Stimulated activated CD8-positive, alpha-beta memory T cell treated with anti-CD3 and anti-CD28 coated beads, Interleukin-4, amount 100 ng/mL, for 1 hour (primary cell): Measurements from ENCODE around the gene CDPF1.
"Not testable (repeated sequence)": the region's sequence is repeated elsewhere in the genome, so short reads cannot be mapped to it uniquely, and the experiment has no call there.

Experiments used
- DNase-seq, 2 donors: peaks; one replicate each; pipeline ENCODE4 v3.0.0-alpha.2; 2020; ENCODE audit warnings: low read depth in 2 of 2, low spot score in 1 of 2

The CDPF1 gene

DNA sequence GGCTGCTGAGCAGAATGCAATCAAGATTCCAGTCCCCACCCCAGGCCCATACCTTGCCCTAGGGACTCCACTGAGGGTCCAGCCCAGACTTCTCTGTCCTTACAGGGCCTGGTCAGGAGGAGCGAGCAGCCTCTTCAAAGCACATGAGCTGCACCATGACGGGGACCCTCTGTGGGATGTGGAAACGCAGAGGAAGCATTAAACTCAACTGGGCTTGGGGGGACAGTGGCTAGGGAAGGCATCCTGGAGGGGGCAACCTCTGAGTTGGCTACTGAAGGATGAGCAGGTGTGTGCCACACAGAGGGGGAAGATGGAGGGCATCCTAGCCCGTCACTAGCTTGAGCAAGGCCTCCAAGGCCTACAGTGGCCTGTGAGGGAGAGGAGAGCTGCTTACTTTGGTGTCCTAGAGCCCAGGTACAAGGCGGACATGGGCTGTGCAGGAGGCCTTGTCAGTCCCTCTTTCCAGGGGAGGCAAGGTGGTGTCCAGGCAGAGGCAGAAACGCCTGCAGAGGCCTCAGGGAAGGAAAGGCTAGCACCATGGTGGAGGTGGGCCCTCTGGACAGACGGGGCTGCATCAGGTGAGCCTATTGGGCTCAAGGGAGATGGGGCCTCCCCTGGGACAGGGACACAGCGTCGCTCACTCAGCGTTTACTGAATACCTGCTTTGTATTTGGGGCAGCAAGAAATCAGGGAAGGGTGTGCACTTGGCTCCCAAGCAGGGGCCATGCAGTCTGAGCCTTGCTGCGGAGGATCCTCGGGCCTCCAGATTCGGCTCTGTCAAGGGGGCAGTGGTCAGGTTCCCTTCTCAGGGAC, 32.0 kb upstream of the CDPF1 start:
- DNase-seq = no peak

DNA sequence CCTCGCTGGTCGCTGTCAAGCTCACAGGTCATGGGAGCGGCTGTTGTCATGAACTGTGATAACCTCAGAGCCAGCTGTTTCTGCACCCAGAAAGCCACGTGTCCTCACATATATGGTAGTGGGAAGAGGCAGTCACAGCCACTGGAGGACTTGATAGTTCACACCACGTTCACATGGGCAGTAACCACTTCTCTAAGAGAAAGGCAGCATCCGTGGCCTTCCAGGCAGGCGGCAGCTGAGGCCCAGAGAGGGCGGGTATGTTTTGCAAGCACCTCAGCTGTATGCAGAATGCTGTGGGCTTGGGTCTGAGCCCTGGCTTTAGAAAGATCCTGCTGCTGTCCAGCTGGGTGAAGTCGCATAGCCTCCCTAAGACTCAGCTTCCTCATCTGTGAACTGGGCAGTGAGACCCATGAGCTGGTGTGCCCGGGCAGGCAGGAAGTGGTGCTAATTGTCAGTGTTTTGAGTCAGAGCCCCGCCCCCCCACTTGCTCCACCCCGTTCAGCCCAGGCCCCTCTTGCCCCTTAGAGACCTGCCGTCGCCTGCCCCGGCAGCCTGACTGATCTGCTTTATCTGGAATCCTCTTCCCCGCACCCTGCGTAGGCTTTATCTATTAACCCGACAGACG, 31.0 kb upstream of the CDPF1 start:
- no peak for DNase-seq

DNA sequence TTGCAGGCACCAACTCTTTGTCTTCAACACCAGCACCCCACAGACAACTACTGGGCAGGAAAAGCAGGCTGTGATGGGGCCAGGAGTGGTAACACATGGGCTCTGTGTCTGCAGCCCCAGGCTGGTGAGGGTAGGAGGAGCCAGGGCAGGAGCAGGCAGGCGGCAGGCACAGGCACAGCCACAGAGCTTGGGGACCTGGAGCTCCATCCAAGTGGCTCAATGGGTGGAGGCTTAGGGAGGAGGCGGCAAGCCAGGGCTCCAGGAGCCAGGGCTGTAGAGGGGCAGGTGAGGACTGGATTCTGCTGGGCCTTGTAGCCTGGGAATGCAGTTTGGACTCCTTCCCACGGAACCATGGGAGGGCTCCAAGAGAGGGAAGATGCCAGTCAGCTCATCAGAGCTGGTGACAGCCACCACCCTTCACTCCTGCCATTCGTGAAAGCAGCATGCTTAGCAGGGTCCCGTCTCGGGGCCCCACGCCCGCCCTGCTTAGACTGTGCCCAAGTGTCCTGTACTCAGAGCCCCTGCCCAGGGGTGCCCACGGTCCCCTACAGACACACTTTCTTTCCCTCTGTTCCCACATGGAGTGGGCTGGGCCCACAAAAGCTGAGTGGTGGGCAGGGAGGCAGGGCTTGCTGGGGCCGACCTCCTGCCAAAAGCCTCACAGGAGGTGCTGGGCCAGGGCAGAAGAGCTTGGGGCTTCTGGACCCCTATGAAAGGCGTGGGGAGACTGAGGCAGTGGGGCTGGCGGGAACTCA, 30.1 kb upstream of the CDPF1 start:
- DNase-seq = no peak

DNA sequence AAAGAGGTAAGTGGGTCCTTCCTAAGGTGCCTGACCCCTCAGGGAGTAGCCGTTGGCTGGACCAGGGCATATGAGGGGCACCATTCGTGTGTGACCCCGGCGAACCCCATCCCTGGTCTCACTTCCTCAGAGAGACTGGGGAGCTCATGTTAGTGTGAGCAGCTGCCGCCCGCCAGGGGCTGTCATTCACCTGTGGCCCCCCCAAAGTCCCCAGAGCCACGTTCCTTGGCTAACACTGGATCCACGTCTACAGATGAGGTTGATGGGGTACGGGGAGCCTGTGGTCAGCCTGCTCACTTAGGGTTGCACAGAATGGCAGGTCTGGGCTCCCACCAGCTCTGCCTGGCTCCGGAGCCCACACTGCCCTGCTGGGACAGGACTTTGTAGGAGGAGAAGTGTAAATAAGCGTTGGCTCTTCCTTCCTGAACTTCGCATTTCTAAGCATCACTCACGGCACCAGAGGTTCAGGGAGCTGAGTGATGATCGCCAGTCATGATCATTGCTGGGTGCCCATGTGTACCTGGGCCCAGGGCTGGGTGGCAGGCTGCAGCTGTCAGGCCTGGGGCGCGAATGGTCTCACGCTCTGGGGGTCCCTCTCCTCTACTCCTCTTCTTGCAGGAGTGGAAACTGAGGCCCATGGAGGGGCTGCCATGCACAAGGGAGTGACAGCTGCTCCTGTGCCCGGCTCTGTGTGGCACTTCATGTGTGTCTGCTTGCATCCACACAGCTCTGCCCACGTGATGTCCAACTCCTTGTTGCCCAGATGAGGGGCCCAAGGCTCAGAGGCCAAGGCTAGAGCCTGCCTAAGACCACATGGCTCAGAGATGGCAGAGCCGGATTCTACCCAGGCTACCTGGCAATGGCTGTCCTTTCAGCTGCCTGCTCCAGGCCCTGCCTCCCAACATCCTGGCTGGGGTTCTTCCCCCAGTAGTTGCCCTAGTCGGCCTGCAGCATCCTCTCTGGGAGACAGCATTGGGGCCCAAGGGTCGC, 28.9 kb upstream of the CDPF1 start:
- no peak for DNase-seq

DNA sequence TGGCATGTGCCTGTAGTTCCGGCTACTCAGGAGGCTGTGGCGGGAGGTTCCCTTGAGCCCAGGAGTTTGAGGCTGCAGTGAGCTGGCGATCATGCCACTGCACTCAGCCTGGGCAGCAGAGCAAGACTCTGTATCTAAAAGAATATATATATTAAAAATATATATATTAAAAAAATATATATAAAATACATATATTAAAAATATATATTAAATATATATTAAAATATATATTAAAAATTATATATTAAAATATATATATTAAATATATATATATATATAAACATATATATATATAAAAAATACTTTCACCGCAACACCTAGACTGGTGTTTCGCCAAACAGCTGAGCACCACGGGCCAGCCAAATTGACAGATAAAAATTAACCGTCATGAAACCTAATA, 26.5 kb upstream of the CDPF1 start:
- DNase-seq = no peak

DNA sequence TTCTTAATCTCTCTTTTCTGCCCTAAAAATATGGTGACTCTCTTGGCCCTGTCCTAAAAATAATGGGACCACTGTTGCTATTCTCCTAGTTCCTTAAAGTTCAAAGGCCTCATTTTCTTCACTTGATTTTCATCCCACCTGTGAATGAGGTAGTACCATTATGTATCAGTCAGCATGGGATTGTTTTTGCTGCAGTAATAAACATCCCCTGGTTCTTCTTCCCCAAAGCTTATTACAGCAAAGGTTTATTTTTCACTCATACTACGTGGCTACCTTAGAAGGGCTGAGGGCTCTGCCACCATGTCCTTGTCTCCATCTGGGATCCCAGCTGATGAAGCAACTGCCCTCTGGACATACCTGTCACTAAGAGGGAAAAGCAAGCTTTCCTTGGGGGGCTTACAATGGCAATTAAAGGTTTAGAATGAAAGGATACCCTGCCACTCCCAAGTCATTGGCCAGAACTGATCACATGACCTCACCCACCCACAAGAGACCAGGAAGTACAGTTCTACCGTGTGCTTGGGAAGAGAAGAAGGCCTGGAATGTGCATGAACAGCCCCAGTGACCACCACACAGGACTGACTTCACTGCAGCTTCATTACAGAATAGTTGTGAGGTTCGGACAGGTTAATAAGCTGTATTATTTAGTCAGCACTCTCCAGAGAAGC, 25.5 kb upstream of the CDPF1 start:
- no peak for DNase-seq

DNA sequence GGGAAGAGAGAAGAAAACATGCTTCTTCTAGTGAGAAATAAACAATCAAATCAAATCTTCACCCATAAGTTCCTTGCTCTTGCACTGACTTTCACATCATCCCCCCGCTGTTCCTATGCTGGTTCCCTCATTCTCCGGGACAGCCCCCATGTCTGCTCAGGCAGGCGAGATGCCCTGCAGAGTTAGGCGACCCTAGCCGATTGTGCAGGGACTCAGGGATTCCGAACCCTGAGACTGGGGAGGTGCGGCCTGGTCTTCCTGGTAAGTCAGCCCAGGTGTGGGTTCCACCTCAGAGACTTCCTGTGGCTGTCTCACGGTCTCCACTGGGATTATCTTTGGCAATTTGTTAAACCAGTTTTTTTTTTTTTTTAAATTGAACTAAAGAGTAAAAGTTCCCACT, 24.3 kb upstream of the CDPF1 start:
- DNase-seq = no peak

DNA sequence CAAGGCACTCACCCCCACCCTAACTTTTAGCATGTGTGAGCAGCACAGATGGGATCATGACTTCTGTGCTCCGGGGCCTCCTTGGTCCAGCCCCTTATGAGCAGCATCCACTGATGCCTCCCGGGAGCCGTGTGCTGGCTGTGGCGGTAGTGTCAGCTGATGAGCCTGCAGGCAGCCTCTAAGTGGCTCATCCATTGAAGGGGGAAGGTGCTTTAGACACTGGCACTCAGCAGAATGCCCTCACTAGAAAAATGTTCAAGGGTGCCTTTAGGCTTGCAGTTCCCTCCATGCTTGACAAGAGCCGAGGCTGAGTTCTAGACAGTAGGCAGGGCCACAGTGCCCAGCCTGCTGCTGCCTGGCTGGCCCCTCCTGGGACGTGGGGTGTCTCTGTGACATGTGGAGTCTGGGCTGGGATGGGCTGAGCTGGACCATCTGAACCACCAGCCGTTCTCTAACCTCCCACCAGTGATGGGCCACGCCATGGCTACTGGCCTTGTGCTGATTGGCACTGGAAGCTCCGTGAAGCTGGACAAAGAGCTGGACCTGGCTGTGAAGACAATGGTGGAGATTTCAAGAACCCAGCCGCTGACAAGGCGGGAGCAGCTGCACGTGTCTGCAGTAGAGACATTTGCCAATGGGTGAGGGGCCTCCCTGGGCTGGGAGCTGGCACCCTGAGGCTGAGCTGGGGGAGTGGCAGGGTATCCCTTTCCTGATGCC, 23.5 kb upstream of the CDPF1 start:
- DNase-seq = no peak

DNA sequence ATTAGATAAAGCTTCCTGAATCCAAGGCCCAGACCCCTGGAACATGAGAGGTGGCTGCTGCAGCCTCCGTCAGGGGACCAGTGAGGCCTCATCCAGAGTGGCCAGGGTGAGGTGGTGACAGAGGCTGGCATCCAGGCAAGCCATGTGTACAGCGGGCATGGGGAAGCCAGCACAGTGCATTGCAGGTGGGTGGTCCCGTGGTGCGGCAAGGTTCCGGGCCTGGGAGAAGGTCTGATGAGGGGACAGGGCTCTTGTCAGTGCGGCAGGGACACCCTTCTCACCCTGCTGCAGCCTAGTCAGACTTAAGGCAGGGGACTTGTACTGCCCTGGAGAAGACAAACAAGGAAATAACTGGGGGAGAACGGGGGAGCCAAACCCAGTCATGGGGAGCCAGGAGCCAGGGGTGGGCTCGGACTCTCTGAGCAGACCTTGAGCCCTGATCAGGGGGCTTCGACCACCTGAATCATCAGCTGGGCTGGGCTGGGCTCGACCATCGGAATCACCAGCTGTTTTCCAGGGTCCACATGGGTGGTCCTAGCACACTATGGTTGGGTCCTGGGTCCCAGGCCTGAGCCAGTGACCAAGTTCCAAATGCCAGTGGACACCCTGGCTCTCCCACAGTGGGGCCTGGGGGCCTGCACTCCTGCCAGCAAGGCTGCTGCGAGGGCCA, 22.8 kb upstream of the CDPF1 start:
- no peak for DNase-seq

DNA sequence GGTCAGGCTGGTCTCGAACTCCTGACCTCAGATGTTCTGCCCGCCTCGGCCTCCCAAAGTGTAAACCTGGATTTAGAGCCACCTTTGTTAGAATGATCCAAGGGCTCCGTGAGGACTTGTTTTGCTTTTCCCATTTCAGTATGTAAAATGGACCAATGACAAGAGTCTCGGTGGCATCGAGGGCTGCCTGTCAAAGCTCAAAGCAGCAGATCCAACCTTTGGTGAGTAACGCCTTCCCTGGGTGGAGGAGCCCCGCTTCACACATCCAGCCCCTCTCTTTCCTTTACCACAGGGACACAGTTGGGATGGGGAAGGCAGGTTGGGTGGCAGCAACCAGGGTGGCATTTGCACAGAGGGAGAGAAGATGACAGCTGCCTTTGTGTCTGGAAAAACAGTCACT, 22.1 kb upstream of the CDPF1 start:
- DNase-seq = no peak

DNA sequence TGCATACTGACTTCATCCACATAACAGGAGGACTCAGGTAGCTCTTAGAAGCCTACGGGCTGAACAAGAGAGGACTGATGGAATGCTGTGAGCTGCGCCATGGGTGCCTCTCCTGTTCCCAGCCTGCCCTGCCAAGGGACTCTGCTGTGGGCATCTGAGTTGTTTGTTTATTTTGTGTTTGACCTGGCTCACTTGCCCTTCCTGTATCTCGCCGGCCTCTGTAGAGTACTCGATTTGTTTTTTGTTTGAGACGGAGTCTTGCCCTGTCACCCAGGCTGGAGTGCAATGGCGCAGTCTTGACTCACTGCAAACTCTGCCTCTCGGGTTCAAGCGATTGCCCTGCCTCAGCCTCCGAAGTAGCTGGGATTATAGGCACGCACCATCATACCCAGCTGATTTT, 19.5 kb upstream of the CDPF1 start:
- no peak for DNase-seq

DNA sequence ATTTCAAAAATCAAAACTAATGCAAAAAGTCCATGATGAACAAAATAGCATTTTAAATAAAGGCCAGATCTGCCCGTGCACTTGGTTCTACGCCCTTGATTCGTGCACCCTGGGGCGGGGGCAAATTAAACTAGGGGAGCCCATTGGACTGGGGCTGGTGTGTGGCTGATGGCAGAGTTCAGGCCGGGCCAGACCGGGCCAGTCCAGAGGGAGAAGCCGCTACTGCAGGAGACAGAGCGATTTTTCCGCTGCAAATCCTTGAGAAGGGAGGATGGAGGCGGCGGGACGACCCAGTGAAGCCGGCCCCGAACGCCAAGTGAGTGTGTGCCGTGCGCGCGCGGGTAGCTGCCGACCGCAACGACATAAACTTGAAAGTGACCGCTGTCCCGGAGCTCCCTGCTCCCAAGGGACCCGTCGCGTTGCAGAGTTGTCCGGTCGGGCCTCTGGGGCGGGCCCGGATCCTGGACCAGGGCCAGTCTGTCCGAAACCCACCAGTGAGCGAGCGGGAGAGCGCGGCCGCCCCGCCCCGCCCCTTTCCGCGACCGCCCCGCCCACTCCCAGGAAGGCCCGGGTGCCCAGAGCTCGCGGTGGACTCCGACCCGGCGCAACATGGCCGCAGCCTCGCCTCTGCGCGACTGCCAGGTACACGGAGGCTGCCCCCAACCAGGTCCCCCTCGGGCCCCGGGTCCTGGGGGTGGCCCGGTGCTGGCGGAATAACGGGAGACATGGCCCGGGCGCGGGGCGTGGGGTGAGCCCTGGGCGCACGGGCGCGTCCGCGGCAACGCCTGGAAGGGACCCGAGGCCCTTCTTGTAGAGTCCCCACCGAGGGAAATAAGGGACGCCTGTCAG, 17.6 kb upstream of the CDPF1 start, which contains the start of gene TTC38:
Gene TTC38, plus strand, starts transcription at position 578 of the 849 bp plus-strand sequence. Its CDS starts 32 bp downstream, at position 610.
- DNase-seq = no peak

DNA sequence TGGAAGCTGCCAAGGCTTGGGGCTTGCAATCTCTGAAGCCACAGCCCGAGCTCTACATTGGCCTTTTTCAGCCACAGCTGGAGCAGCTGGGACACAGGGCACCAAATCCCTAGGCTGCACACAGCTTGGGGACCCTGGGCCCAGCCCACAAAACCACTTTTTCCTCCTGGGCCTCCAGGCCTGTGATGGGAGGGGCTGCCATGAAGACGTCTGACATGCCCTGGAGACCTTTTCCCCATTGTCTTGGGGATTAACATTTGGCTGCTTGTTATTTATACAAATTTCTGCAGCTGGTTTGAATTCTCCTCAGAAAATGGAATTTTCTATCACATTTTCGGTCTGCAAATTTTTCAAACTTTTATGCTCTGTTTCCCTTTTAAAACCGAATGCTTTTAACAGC, 15.5 kb upstream of the CDPF1 start:
- not testable (repeated sequence) for DNase-seq

DNA sequence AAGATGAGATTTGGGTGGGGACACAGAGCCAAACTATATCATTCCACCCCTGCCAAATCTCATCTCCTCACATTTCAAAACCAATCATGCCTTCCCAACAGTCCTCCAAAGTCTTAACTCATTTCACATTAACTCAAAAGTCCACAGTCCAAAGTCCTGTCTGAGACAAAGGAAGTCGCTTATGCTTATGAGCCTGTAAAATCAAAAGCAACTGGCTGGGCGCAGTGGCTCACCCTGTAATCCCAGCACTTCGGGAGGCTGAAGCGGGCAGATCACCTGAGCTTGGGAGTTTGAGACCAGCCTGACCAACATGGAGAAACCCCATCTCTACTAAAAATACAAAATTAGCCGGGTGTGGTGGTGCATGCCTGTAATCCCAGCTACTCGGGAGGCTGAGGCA, 14.4 kb upstream of the CDPF1 start:
- DNase-seq = not testable (repeated sequence)

DNA sequence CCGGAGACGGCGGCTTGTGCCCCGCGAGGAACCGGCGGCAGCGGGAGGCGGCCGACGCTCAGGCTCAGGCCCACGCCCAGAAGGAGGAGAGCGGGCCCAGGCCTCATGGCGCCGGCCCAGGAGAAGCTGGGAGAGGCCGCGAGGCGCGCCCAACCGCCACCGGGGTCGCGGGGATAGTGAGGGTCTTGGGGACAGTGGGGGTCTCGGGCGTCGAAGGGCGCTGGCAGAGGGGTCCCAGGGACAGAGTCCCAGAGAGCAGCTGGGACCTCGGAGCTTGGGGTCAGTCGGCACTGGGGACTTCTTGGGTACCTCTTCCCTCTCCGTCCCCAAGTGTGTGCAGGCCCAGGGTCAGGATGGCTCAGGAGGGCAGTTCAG, 13.1 kb upstream of the CDPF1 start, which contains the start of gene PKDREJ:
Gene PKDREJ, minus strand, starts transcription at position 128 of the 375 bp plus-strand sequence. Its CDS starts 21 bp downstream, at position 107.
- DNase-seq = no peak

DNA sequence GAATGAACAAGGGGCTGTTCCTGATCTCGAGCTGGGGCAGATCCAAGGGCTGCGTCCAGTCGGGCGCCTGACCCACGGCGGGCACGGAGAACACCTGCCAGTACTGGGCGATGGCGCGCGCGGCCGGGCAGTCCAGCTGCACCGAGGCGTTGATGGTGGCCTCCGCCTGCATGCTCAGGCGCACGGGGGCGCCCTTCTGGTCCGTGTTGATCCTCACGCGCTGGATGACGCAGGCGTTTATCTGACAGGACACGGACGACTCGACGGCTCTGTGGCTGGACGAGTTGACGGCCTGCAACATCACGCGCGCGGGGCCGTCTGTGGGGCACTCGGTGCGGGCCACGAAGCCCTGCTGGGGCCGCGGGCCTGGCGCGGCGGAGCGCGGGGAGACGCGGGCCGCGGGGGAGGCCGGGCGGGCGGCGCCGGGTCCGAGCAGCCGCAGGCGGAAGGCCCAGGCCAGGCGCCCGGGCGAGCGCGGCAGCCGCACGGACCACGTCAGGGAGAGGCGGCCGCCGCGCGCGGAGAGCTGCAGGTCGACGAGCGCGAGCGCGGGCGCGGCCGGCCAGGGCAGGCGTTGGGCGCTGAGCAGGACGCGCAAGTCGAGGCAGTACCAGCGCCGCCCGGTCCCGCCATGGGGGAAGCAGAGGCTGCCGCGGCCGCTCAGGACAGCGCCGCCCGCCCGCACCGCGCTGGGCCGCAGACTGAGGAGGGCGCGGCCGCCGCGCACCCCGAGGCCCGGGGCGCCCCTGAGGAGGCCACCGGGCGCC, 12.5 kb upstream of the CDPF1 start:
- no peak for DNase-seq

DNA sequence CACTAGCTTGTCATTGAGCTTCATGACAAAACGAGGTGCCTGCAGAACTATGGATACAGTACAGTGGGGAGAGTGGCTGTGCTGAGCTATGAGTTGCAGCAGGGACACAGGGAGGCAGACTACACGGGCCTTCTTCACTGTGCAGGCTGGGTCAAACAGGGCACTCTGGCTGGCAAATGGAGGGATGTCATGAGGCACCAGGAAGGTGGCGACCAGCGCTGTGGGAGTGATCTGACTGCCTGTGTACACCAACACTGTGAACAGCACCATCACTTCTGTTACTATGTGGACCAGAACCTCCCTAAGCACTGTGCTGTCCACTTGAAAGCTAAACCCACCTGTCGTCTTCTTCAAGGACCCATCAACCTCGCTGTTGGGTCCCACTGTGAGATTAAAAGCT, 9.9 kb upstream of the CDPF1 start:
- no peak for DNase-seq
